Lower leg skin (tissue), 4 donors: ENCODE results near the gene DHCR7. TPM values are rescaled to one million over a fixed set of nuclear protein-coding genes. Genes with fewer than 3 reads are reported as not detected.

ENCODE experiments used
- DNase-seq, 2 donors: peaks; one replicate each; pipeline ENCODE4 v3.0.0-alpha.2; 2019; ENCODE audit warnings: low spot score in 2 of 2
- H3K4me3 ChIP-seq: fragments of 200-600 bp; sonication (generic); 2 replicates; pipeline ENCODE4 v1.5.1; 2017; ENCODE audit warnings: mild to moderate bottlenecking, low read depth; ENCODE audit not compliant: poor library complexity, severe bottlenecking
- POLR2A ChIP-seq, 2 donors: fragments of 450-650 bp; IDR thresholded peaks; one replicate each; pipeline ENCODE4 v1.6.1; 2016 to 2017; ENCODE audit warnings: antibody characterized with exemption in 2 of 2, mild to moderate bottlenecking in 1 of 2, moderate library complexity in 1 of 2
- WGBS, 2 donors: methylation state at CpG; one replicate each; pipeline ENCODE4 v1.1.5; 2018; 5-methylcytosine and 5-hydroxymethylcytosine counted together
- intact Hi-C: fragments of 100-400 bp; cut with DNase I; formaldehyde crosslinking; loops from one replicate; pipeline ENCODE4 v1.15.0; 2023; ENCODE audit warnings: low total_unique reads
- total RNA-seq, 4 donors: library from RNA; depleted of rRNA; stranded (reverse); fragments of >200 nt; gene quantifications; one replicate each; pipeline ENCODE4 v1.1.0, GENCODE V29; 2016
- TF ChIP-seq, protein P1 (sequence below), 3 donors: fragments of 450-650 bp; IDR thresholded peaks; one replicate each; pipeline ENCODE4 v1.5.1; 2016; ENCODE audit warnings: antibody characterized with exemption in 3 of 3, mild to moderate bottlenecking in 3 of 3, moderate library complexity in 2 of 3

Gene DHCR7
- total RNA-seq, 4 donors from 2014 or later, result 45.2 to 142 (median 89.0) TPM

DNA sequence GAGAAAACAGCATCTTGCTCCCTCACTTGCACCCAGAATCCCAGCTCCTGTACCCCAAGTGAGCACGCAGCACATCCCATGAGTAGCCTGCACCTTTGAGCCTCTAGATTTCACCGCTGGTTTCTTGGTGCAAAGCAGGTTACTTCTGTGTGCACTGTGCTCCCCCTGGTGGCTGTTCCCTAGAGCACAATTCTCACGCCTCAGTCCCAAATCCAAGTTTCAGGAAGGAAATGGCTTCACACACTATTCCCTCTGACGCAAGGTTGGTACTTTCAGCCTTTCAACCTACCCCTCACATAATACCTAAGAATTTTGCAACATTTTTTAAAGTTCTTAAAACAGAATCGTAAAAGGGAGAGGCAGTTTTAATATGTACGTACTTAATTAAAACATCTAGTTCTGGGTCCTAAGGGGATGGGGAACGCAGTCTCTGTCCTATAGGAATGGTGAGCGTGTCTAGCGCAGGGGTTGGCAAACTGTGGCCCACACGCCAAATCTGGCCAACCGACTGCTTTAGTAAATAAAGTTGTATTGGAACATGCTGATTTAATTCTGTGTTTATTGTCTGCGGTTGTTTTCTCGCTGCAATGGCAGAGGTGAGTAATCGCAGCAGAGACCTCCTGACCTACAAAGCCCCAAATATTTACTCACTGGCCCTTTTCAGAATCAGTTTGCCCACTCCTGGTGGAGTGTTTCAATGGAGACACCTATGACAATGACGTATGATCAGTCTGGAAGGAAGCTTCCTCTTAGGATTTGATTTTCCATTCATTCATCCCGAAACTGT lies 27.5 kb downstream of the DHCR7 start:
- no peak for DNase-seq
- WGBS, 2 donors, result 68 to 72% methylated on average over 16 of the region's 16 CpGs
- TF ChIP-seq, protein P1, sequence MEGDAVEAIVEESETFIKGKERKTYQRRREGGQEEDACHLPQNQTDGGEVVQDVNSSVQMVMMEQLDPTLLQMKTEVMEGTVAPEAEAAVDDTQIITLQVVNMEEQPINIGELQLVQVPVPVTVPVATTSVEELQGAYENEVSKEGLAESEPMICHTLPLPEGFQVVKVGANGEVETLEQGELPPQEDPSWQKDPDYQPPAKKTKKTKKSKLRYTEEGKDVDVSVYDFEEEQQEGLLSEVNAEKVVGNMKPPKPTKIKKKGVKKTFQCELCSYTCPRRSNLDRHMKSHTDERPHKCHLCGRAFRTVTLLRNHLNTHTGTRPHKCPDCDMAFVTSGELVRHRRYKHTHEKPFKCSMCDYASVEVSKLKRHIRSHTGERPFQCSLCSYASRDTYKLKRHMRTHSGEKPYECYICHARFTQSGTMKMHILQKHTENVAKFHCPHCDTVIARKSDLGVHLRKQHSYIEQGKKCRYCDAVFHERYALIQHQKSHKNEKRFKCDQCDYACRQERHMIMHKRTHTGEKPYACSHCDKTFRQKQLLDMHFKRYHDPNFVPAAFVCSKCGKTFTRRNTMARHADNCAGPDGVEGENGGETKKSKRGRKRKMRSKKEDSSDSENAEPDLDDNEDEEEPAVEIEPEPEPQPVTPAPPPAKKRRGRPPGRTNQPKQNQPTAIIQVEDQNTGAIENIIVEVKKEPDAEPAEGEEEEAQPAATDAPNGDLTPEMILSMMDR (IDR thresholded peaks at IDR 0.05), result no peak
- no peak for TF ChIP-seq POLR2A (IDR thresholded peaks at IDR 0.05)
- intact Hi-C loops, result no loop called here
- H3K4me3 ChIP-seq, result no peak overlapping the region

DNA sequence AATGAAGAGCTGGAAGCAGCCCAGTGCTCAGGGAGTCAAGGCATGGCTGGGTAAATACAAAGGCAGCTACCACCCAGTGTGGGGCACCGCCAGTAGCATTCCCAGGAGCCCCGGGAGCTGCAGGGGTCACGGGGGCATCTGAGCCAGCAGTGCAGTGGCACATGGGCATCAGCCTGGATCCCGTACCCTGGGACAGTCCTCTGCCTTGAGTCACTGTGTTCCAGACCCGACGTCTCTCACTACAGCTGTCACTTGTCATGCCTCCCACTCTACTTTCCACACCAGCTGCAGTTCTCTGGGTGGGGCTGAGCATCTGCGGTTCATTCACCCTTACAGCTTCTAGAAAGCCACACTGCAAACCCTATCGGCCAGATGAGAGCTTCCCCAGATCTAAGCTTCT lies 29.6 kb downstream of the DHCR7 start:
- TF ChIP-seq POLR2A (IDR thresholded peaks at IDR 0.05), result no peak
- TF ChIP-seq, protein P1 (IDR thresholded peaks at IDR 0.05), result no peak
- 63 to 73% methylated on average over 6 of the region's 8 CpGs for WGBS, 2 donors
- no peak overlapping the region for H3K4me3 ChIP-seq
- intact Hi-C loops, result no loop called here
- DNase-seq, result no peak

DNA sequence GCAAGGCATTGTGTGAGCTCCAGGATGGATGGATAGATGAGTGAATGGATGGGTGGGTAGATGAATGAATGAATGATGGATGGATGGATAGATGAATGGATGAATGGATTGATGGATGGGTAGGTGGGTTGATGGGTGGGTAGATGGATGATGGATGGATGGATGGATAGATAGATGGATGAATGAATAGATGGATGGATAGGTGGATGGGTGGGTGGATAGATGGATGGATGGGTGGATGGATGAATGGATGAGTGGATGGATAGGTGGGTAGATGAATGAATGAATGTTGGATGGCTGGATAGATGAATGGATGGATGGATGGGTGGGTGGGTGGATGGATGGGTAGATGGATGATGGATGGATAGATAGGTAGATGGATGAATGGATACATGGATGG lies 33.5 kb downstream of the DHCR7 start:
- H3K4me3 ChIP-seq, result no peak overlapping the region
- intact Hi-C loops, result no loop called here
- DNase-seq, result no peak
- TF ChIP-seq, protein P1 (IDR thresholded peaks at IDR 0.05), result no peak
- no peak for TF ChIP-seq POLR2A (IDR thresholded peaks at IDR 0.05)

DNA sequence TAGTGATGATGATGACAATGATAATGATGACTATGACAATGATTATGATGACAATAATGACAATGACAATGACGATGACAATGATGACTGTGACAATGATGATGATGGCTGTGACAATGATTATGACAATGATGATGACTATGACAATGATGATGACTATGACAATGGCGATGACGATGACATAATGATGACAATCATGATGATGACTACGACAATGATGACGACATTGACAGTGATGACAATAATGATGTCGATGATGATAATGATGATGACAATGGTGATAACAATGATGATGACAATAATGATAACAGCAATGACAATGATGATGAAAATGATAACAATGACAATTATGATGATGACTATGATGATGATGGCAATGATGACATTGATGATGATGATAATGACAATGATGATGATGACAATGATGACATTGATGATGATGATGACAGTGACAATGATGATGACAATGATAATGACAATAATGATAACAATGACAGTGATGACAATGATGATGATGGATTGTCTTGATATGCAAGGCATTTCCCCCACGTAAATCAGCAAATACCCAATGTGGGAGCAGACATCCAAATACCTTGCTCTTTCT lies 37.7 kb downstream of the DHCR7 start:
- intact Hi-C loops, result no loop called here
- DNase-seq, result no peak
- H3K4me3 ChIP-seq, result no peak overlapping the region
- no peak for TF ChIP-seq POLR2A (IDR thresholded peaks at IDR 0.05)
- TF ChIP-seq, protein P1 (IDR thresholded peaks at IDR 0.05), result no peak
- WGBS, 2 donors, result 77% methylated on average over 7 of the region's 7 CpGs

DNA sequence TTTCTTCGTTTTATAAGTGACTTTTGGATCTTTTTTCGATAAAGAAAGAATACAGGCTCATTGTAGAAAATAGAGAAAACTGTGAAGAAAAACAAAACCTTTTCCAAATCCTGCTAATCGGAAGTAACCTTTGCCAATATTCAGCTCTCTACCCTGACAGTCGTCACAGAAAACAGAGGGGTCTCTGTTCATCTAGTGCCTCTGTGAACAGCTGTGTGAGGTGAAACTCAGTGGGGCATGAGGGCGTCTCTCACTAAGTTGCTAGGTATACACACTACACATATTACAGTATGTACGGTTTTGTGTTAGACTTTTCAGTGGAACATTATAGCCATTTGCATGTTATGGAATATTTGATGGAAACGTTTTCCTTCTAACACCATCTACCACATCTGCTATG lies 39.4 kb downstream of the DHCR7 start:
- no peak for DNase-seq
- intact Hi-C loops, result no loop called here
- TF ChIP-seq POLR2A (IDR thresholded peaks at IDR 0.05), result no peak
- 72 to 77% methylated on average over 7 of the region's 7 CpGs for WGBS, 2 donors
- H3K4me3 ChIP-seq, result no peak overlapping the region

DNA sequence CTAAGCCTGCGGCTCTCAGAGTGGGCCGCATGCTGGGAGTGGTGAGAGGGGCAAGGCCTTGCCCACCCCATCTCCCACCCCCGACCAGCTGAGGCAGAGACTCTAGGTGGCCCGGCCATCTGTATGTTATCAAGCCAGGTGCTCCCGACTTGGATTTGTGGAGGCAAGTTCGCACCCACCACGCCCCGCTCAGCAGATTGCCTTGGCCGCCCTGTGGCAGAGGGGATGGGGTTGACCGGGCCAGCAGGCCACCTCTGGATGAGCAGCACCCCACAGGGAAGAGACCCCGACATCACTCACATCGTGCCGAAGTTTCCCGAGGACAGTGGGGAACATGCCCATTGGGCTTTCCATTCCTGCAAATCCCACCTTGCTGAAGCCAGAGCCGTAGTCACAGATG lies 40.8 kb downstream of the DHCR7 start:
- intact Hi-C loops, result no loop called here
- no peak for DNase-seq

More for the DNA sequence above, 40.8 kb downstream of the DHCR7 start:
- TF ChIP-seq, protein P1 (IDR thresholded peaks at IDR 0.05), result no peak
- TF ChIP-seq POLR2A (IDR thresholded peaks at IDR 0.05), result no peak
- WGBS, 2 donors, result 77 to 89% methylated on average over 8 to 11 of the region's 15 CpGs
- H3K4me3 ChIP-seq, result no peak overlapping the region
